Measurements from ENCODE around the gene NR2F1-AS1. TPM values are rescaled to one million over a fixed set of nuclear protein-coding genes. Genes with fewer than 3 reads are reported as not detected.

NR2F1-AS1 gene
- polyA plus RNA-seq, 2 of the 4 experiments (the other 2 are of a cell fraction) = 5.5 to 8.3 TPM

DNA sequence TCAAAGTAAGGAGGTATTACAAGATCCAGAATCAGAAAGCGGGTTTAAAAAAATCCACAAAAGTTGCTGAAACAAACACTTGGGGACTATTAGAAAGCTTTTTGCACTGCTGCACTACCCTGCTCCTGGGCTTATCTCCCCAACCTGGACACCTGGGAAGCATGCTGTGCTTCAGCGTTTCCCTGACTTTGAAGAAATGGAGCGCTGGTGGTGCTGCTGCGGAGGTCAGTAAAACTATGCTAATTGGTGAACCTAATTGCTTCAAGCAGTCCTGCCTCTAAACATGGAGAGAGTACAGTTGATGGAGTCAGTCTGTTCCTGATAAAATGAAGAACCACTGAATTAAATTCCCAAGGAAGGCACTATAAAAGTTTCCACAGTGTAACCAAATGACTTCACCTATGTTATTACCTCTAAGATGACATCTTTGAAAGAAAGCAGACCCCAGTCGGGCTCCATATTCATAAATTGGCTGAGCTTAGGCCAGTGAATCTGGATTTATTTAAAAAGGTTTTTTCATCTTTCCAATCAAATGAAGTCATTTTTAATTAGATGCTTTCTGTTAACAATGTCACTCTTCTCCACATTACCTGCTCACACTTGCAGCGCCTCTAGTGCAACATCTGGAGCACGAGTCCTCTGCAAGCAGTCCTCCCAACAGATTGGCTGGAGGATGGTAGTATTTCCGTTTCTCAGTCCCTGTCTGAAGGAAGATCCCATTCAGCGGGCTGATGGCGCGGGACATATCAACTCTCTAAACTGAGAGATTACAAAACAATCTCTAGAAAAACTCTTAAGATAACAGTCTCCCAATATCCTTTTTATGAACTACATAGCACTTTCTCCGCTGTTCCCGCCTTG, 11.5 kb downstream of the NR2F1-AS1 start:
- no peak for TF ChIP-seq SREBF2 (IDR thresholded peaks at IDR 0.05)
- peaks cover 3% of the 10 kb centered on the region; the same call in 2 of the 3 replicates for H3K4me1 ChIP-seq
- H3K9me3 ChIP-seq = no peaks in the 10 kb centered on the region
- 87% methylated on average over 13 of the region's 13 CpGs for WGBS (ENCODE audit: missing lambda C conversion rate)
- ATAC-seq (no peak), FAIRE-seq (no peak), DNase-seq (ENCODE audit: low read depth in 1 of 2, low spot score in 1 of 2) (no peak)
- POLR2A ChIA-PET = no interaction called here
- no peak overlapping the region for H3K27ac ChIP-seq
- CTCF ChIA-PET = no interaction called here
- H3K4me2 ChIP-seq = no peak overlapping the region
- no peak overlapping the region for H3K4me3 ChIP-seq

DNA sequence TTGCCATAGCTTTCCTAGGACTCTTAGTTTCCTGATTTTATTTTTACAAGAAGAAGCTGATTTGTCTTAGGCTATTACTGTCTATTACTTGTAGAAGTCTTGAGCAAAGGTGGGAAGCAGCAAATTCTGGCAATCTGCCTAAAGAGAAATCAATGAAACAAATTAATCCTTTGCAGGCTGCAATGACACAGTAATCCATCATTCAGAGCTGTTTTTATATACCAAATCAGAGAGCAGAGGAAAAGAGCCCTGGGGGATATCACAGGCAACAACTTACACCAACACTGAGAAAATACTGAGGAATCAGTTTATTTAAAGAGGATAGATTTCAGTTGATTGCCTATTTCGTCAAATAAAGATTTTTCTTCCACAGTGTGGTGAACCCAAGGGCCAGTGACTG, 13.6 kb downstream of the NR2F1-AS1 start:
- ATAC-seq (no peak), DNase-seq (ENCODE audit: low read depth in 1 of 2, low spot score in 1 of 2) (no peak), FAIRE-seq (no peak)
- POLR2A ChIA-PET = no interaction called here
- Histone ChIP-seq H3K4me3 (no peak overlapping the region), H3K9me3 (no peaks in the 10 kb centered on the region), H3K4me2 (no peak overlapping the region), H3K4me1 (peaks cover 9% of the 10 kb centered on the region), H3K27ac (no peak overlapping the region)
- TF ChIP-seq ZSCAN20 (CRISPR knock-in tag; IDR thresholded peaks at IDR 0.05) = no peak
- no peak for TF ChIP-seq CHD4 (IDR thresholded peaks at IDR 0.05; ENCODE audit: borderline replicate concordance)
- no peak for TF ChIP-seq PHF8 (IDR thresholded peaks at IDR 0.05; ENCODE audit: borderline replicate concordance, low read depth)
- no peak for TF ChIP-seq JUNB (IDR thresholded peaks at IDR 0.05)
- TF ChIP-seq, protein P1, sequence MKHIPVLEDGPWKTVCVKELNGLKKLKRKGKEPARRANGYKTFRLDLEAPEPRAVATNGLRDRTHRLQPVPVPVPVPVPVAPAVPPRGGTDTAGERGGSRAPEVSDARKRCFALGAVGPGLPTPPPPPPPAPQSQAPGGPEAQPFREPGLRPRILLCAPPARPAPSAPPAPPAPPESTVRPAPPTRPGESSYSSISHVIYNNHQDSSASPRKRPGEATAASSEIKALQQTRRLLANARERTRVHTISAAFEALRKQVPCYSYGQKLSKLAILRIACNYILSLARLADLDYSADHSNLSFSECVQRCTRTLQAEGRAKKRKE (CRISPR knock-in tag; IDR thresholded peaks at IDR 0.05; ENCODE audit: low read depth) = no peak
- no peak for TF ChIP-seq HOXB5 (CRISPR knock-in tag; IDR thresholded peaks at IDR 0.05)
- TF ChIP-seq HOXA7 (CRISPR knock-in tag; IDR thresholded peaks at IDR 0.05) = no peak
- no peak for TF ChIP-seq KDM1A (IDR thresholded peaks at IDR 0.05; ENCODE audit: low read depth)
- TF ChIP-seq RAD21 (conservative IDR thresholded peaks at IDR 0.05 in 1 of 2, IDR thresholded peaks at IDR 0.05 in 1 of 2) = no peak
- TF ChIP-seq JUN (IDR thresholded peaks at IDR 0.05) = no peak
- TF ChIP-seq, protein P2, sequence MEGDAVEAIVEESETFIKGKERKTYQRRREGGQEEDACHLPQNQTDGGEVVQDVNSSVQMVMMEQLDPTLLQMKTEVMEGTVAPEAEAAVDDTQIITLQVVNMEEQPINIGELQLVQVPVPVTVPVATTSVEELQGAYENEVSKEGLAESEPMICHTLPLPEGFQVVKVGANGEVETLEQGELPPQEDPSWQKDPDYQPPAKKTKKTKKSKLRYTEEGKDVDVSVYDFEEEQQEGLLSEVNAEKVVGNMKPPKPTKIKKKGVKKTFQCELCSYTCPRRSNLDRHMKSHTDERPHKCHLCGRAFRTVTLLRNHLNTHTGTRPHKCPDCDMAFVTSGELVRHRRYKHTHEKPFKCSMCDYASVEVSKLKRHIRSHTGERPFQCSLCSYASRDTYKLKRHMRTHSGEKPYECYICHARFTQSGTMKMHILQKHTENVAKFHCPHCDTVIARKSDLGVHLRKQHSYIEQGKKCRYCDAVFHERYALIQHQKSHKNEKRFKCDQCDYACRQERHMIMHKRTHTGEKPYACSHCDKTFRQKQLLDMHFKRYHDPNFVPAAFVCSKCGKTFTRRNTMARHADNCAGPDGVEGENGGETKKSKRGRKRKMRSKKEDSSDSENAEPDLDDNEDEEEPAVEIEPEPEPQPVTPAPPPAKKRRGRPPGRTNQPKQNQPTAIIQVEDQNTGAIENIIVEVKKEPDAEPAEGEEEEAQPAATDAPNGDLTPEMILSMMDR (IDR thresholded peaks at IDR 0.05) = no peak
- no peak for TF ChIP-seq ESRRA (IDR thresholded peaks at IDR 0.05; ENCODE audit: borderline replicate concordance, low read length)
- no peak for TF ChIP-seq CHD2 (IDR thresholded peaks at IDR 0.05; ENCODE audit: low read length, partially characterized antibody)
- no peak for TF ChIP-seq HDAC2 (IDR thresholded peaks at IDR 0.05)
- TF ChIP-seq, protein P3, sequence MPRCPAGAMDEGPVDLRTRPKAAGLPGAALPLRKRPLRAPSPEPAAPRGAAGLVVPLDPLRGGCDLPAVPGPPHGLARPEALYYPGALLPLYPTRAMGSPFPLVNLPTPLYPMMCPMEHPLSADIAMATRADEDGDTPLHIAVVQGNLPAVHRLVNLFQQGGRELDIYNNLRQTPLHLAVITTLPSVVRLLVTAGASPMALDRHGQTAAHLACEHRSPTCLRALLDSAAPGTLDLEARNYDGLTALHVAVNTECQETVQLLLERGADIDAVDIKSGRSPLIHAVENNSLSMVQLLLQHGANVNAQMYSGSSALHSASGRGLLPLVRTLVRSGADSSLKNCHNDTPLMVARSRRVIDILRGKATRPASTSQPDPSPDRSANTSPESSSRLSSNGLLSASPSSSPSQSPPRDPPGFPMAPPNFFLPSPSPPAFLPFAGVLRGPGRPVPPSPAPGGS (IDR thresholded peaks at IDR 0.05) = no peak
- TF ChIP-seq EP300 (IDR thresholded peaks at IDR 0.05) = no peak
- TF ChIP-seq BHLHE40 (IDR thresholded peaks at IDR 0.05; ENCODE audit: low read depth, low read length) = no peak
- CTCF ChIA-PET = no interaction called here
- 83% methylated on average over 1 of the region's 1 CpG for WGBS (ENCODE audit: missing lambda C conversion rate)

DNA sequence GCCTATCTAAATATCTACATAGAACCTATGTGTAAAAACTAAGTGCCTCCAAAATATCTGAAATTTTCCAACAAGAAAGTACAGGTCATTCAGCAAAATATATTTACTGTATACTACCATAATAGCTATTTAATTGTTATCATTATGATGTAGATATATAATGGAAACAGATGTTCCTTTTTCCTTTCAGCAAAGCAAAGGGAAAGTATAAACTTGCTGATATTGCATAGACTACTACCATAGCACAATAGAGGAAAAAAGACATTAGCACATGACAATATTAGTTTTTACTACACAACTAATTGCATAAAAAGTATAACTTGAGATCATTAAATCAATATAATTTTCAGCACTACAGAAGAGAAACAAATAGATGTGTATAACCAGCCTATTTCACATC, 14.9 kb downstream of the NR2F1-AS1 start:
- Histone ChIP-seq H3K4me2 (no peak overlapping the region), H3K27ac (no peak overlapping the region), H3K4me3 (no peak overlapping the region), H3K4me1 (peaks cover 9% of the 10 kb centered on the region), H3K9me3 (no peaks in the 10 kb centered on the region)
- ATAC-seq = no peak
- ChIA-PET CTCF (no interaction called here), POLR2A (no interaction called here)
- no peak for FAIRE-seq
- no peak for DNase-seq (ENCODE audit: low read depth in 1 of 2, low spot score in 1 of 2)
- no peak for TF ChIP-seq ZSCAN20 (CRISPR knock-in tag; IDR thresholded peaks at IDR 0.05)

Data from A549 (cell line).